OCI-LY7 (cell line): Measurements from ENCODE around the gene KRT3. TPM values are rescaled to one million over a fixed set of nuclear protein-coding genes. Genes with fewer than 3 reads are reported as not detected.

Experiments used
- BruUV-seq: library from RNA; stranded (reverse); fragments of 400-500 nt; replicated peaks from 2 replicates; lab custom pipeline; 2021; lab: Mats Ljungman, UMichigan
- CTCF ChIA-PET: fragments of 300-600 bp; sonication (Branson Sonifier 250); formaldehyde crosslinking; loops from one replicate; lab custom pipeline; 2022; ENCODE audit warnings: antibody characterized with exemption; ENCODE audit not compliant: unreplicated experiment; lab: Charles Lee
- POLR2A ChIA-PET: fragments of 300-600 bp; sonication (Branson Sonifier 250); formaldehyde crosslinking; loops from one replicate; lab custom pipeline; 2022; ENCODE audit warnings: antibody characterized with exemption; lab: Charles Lee
- DNase-seq: peaks from one replicate; pipeline ENCODE4 v3.0.0-alpha.2; 2015; ENCODE audit warnings: low spot score
- H2AFZ ChIP-seq: fragments of 200-600 bp; sonication (generic), shearing (Covaris generic); 2 replicates; pipeline ENCODE4 v1.6.1; 2014; ENCODE audit warnings: mild to moderate bottlenecking, antibody characterized with exemption, low read length, moderate library complexity
- H3K27ac ChIP-seq: fragments of 200-600 bp; sonication (generic); 2 replicates; pipeline ENCODE4 v1.5.1; 2014; ENCODE audit warnings: mixed run types, low read depth, mild to moderate bottlenecking, moderate library complexity, low read length, inconsistent platforms; ENCODE audit not compliant: poor library complexity, severe bottlenecking
- H3K36me3 ChIP-seq: fragments of 200-600 bp; sonication (generic); 2 replicates; pipeline ENCODE4 v1.6.1; 2014; ENCODE audit warnings: mild to moderate bottlenecking, antibody characterized with exemption, low read length, moderate library complexity, mixed read lengths; ENCODE audit not compliant: insufficient read depth
- H3K4me1 ChIP-seq: fragments of 200-600 bp; sonication (generic); 2 replicates; pipeline ENCODE4 v1.5.1; 2014; ENCODE audit warnings: mild to moderate bottlenecking, low read length; ENCODE audit not compliant: insufficient read depth, poor library complexity, severe bottlenecking
- H3K4me2 ChIP-seq: fragments of 200-600 bp; sonication (generic); 2 replicates; pipeline ENCODE4 v1.6.1; 2014; ENCODE audit warnings: mild to moderate bottlenecking, low read length
- H3K4me3 ChIP-seq: fragments of 200-600 bp; sonication (generic); 2 replicates; pipeline ENCODE4 v1.5.1; 2014; ENCODE audit warnings: mild to moderate bottlenecking, low read depth, low read length; ENCODE audit not compliant: poor library complexity, severe bottlenecking
- H3K79me2 ChIP-seq: fragments of 200-600 bp; sonication (generic); 2 replicates; pipeline ENCODE4 v1.6.1; 2016; ENCODE audit warnings: low read depth, mild to moderate bottlenecking, low read length, moderate library complexity, mixed read lengths; ENCODE audit not compliant: insufficient read depth
- H3K9me2 ChIP-seq: fragments of 200-600 bp; sonication (generic); 2 replicates; pipeline ENCODE4 v1.6.1; 2016; ENCODE audit warnings: mild to moderate bottlenecking, low read length, mixed read lengths; ENCODE audit not compliant: insufficient read depth
- H3K9me3 ChIP-seq: fragments of 200-600 bp; sonication (generic); 2 replicates; pipeline ENCODE4 v1.6.1; 2014; ENCODE audit warnings: mild to moderate bottlenecking, mixed run types, low read length, mixed read lengths
- H4K20me1 ChIP-seq: fragments of 200-600 bp; sonication (generic); 2 replicates; pipeline ENCODE4 v1.6.1; 2014; ENCODE audit warnings: mild to moderate bottlenecking, antibody characterized with exemption, low read length, moderate library complexity, mixed read lengths; ENCODE audit not compliant: insufficient read depth
- EZH2phosphoT487 ChIP-seq: fragments of 200-600 bp; sonication (generic); IDR thresholded peaks from 2 replicates; pipeline ENCODE4 v1.6.1; 2018; ENCODE audit warnings: low read depth, borderline replicate concordance, mild to moderate bottlenecking, mixed run types, antibody characterized with exemption, low read length, moderate library complexity, mixed read lengths
- intact Hi-C: fragments of 100-400 bp; cut with micrococcal nuclease; formaldehyde crosslinking; loops from one replicate; pipeline ENCODE4 v1.10.0; 2022; ENCODE audit not compliant: unreplicated experiment
- total RNA-seq, 2 experiments: library from RNA; depleted of rRNA in 1 of 2; stranded (reverse); fragments of >200 nt in 1 of 2; shearing (Covaris generic) in 1 of 2; gene quantifications; 2 replicates each; pipeline ENCODE4 v1.2.3, GENCODE V29; 2014 to 2022
- TF ChIP-seq, protein P1 (sequence below): fragments of 200-600 bp; sonication (generic); conservative IDR thresholded peaks from 2 replicates; pipeline ENCODE4 v1.5.1; 2014; ENCODE audit warnings: mild to moderate bottlenecking, antibody characterized with exemption, low read length, moderate library complexity, mixed read lengths

KRT3 gene
- total RNA-seq, 2 experiments from 2014 or later = not detected

- no peaks in the 10 kb centered on the region for H3K36me3 ChIP-seq
- no peaks in the 10 kb centered on the region for H3K9me3 ChIP-seq
- H3K9me2 ChIP-seq = no peaks in the 10 kb centered on the region
- BruUV-seq = no TSS peak
- H3K4me1 ChIP-seq = no peaks in the 10 kb centered on the region
- H3K4me3 ChIP-seq = no peak overlapping the region
- no peak overlapping the region for H2AFZ ChIP-seq
- H3K79me2 ChIP-seq = no peaks in the 10 kb centered on the region
- no peak overlapping the region for H3K27ac ChIP-seq
- TF ChIP-seq, protein P1, sequence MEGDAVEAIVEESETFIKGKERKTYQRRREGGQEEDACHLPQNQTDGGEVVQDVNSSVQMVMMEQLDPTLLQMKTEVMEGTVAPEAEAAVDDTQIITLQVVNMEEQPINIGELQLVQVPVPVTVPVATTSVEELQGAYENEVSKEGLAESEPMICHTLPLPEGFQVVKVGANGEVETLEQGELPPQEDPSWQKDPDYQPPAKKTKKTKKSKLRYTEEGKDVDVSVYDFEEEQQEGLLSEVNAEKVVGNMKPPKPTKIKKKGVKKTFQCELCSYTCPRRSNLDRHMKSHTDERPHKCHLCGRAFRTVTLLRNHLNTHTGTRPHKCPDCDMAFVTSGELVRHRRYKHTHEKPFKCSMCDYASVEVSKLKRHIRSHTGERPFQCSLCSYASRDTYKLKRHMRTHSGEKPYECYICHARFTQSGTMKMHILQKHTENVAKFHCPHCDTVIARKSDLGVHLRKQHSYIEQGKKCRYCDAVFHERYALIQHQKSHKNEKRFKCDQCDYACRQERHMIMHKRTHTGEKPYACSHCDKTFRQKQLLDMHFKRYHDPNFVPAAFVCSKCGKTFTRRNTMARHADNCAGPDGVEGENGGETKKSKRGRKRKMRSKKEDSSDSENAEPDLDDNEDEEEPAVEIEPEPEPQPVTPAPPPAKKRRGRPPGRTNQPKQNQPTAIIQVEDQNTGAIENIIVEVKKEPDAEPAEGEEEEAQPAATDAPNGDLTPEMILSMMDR = no peak
- no peak for TF ChIP-seq EZH2phosphoT487
- H3K4me2 ChIP-seq = no peak overlapping the region
- POLR2A ChIA-PET = no interaction called here
- no peak for DNase-seq
- CTCF ChIA-PET = no interaction called here
- intact Hi-C loops = no loop called here
- H4K20me1 ChIP-seq = no peaks in the 10 kb centered on the region
Measured at GRCh38 chr12:52832985-52833905, 37.3 kb upstream of the KRT3 start.

DNA sequence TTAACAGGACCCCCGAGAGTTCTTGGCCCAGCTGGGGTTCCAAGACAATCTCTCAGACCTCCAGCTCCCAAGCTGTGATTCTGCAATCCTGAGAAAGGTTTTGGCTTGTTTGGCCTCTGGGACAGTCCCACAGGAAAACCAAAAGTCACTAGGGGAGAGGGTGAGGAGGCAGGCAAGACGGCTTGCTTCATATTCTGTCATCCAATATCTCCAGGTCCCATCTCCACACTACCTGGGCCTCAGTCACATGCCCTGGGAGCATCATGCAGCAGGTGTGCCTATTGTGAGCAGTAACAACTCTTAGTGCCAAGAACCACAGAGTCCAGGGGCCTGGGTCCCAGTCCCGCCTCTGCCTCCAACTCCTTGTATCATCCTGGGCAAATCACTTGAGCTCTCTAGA, 36.5 kb upstream of the KRT3 start:
- POLR2A ChIA-PET = no interaction called here
- BruUV-seq = no TSS peak

More for the DNA sequence above, 36.5 kb upstream of the KRT3 start:
- no peak for DNase-seq
- H3K27ac ChIP-seq = no peak overlapping the region
- TF ChIP-seq EZH2phosphoT487 = no peak
- TF ChIP-seq, protein P1 = no peak
- no peaks in the 10 kb centered on the region for H3K9me2 ChIP-seq
- no peaks in the 10 kb centered on the region for H3K36me3 ChIP-seq
- H3K79me2 ChIP-seq = no peaks in the 10 kb centered on the region
- CTCF ChIA-PET = no interaction called here
- no peak overlapping the region for H3K4me2 ChIP-seq
- no peaks in the 10 kb centered on the region for H3K9me3 ChIP-seq
- no peaks in the 10 kb centered on the region for H3K4me1 ChIP-seq
- no peak overlapping the region for H2AFZ ChIP-seq
- H4K20me1 ChIP-seq = no peaks in the 10 kb centered on the region
- H3K4me3 ChIP-seq = no peak overlapping the region
- intact Hi-C loops = no loop called here
